ENCODE results near the gene TBCD.

- TF ChIP-seq CTCF (IDR thresholded peaks at IDR 0.05), result no peak
- no peak for TF ChIP-seq ZFX (IDR thresholded peaks at IDR 0.05; ENCODE audit: borderline replicate concordance)
Measured at GRCh38 chr17:82772026-82772425, 20.2 kb downstream of the TBCD start.

Measured in 22Rv1 (cell line).